Right cardiac atrium (tissue), 5 donors: ENCODE data around the gene DLG2. TPM values are rescaled to one million over a fixed set of nuclear protein-coding genes. Genes with fewer than 3 reads are reported as not detected.

Experiments used
- ATAC-seq, 2 donors: fragments of 200-7000 bp; cut with Tn5 transposase; one replicate each; pipeline versions ENCODE4 v1.8.0 to v1.9.1; 2020; ENCODE audit warnings: moderate library complexity in 2 of 2, mild to moderate bottlenecking in 1 of 2
- DNase-seq, 3 donors: peaks; one replicate each; pipeline ENCODE4 v3.0.0-alpha.2; 2020
- H3K27ac ChIP-seq: one replicate; pipeline ENCODE4 v1.5.1; 2013; ENCODE audit warnings: mild to moderate bottlenecking, low read length, control low read depth, moderate library complexity
- H3K27me3 ChIP-seq: one replicate; pipeline ENCODE4 v1.6.1; 2013; ENCODE audit not compliant: control insufficient read depth, insufficient read depth
- H3K4me1 ChIP-seq: one replicate; pipeline ENCODE4 v1.6.1; 2013; ENCODE audit warnings: low read length; ENCODE audit not compliant: control insufficient read depth, insufficient read depth
- H3K4me3 ChIP-seq: one replicate; pipeline ENCODE4 v1.5.1; 2013; ENCODE audit warnings: low read length, control low read depth
- H3K9me3 ChIP-seq: one replicate; pipeline ENCODE4 v1.6.1; 2013; ENCODE audit warnings: low read length; ENCODE audit not compliant: control insufficient read depth
- WGBS: extraction: QIAGEN DNeasy Blood & Tissue Kit; methylation state at CpG from one replicate; pipeline ENCODE4 v1.1.7; 2013; 5-methylcytosine and 5-hydroxymethylcytosine counted together
- intact Hi-C, 4 donors: fragments of 100-400 bp; cut with DNase I; formaldehyde crosslinking; loops; one replicate each; pipeline versions ENCODE4 v1.11.0 to v1.14.0; 2022 to 2023
- polyA plus RNA-seq: library from polyadenylated mRNA; stranded (reverse); fragments of 200-250 nt; gene quantifications from one replicate; pipeline ENCODE4 v1.2.3, GENCODE V29; 2013
- total RNA-seq, 4 donors: library from RNA; stranded (reverse); fragmentation: NEBNext Ultra II Directional; extraction: Animal tissue kit (Norgen Biotek cat#: 25700); gene quantifications; one replicate each; pipeline ENCODE4 v1.2.1, GENCODE V29; 2021
- donor health status: healthy with polysubstance abuse.
- donor health status: DM: no; HTN: yes; CAD: no.
- donor health status: DM: no; HTN: no; CAD: no.
- donor health status: DM: no; HTN: yes; CAD: no; lungs with severe emphysema.
- donor health status: DM: yes; HTN: yes; CAD: no.

Gene DLG2
- total and polyA plus RNA-seq, 5 donors = 2.3 to 10.5 (median 9.4) TPM

GRCh38 chr11:84106541-84106940 is 1520.6 kb downstream of the DLG2 start:
- DNase-seq (no peak), ATAC-seq (no peak)
- H3K4me1 ChIP-seq = no peaks in the 10 kb centered on the region
- H3K9me3 ChIP-seq = no peaks in the 10 kb centered on the region
- H3K27ac ChIP-seq = no peak overlapping the region
- no peaks in the 10 kb centered on the region for H3K27me3 ChIP-seq
- no peak overlapping the region for H3K4me3 ChIP-seq
- intact Hi-C loops = no loop called here

- no peak for DNase-seq
- 85% methylated on average over 3 of the region's 3 CpGs for WGBS
- Histone ChIP-seq H3K4me3 (no peak overlapping the region), H3K27me3 (no peaks in the 10 kb centered on the region), H3K4me1 (no peaks in the 10 kb centered on the region), H3K27ac (no peak overlapping the region), H3K9me3 (no peaks in the 10 kb centered on the region)
- no peak for ATAC-seq
- intact Hi-C loops = no loop called here
Observed at GRCh38 chr11:84105148-84105547, 1522.0 kb downstream of the DLG2 start.

- intact Hi-C loops = no loop called here
- Histone ChIP-seq H3K4me3 (no peak overlapping the region), H3K9me3 (no peaks in the 10 kb centered on the region), H3K4me1 (no peaks in the 10 kb centered on the region), H3K27me3 (no peaks in the 10 kb centered on the region), H3K27ac (no peak overlapping the region)
- no peak for DNase-seq
- WGBS = 60% methylated on average over 1 of the region's 1 CpG
- no peak for ATAC-seq
Observed at GRCh38 chr11:84103096-84103495, 1524.0 kb downstream of the DLG2 start.

GRCh38 chr11:84097186-84097585 is 1530.0 kb downstream of the DLG2 start:
- DNase-seq = no peak
- H3K4me1 ChIP-seq = no peaks in the 10 kb centered on the region
- WGBS = 27% methylated on average over 3 of the region's 3 CpGs
- no peak overlapping the region for H3K4me3 ChIP-seq
- H3K27ac ChIP-seq = no peak overlapping the region
- no peaks in the 10 kb centered on the region for H3K27me3 ChIP-seq
- no peak for ATAC-seq
- intact Hi-C loops = no loop called here
- H3K9me3 ChIP-seq = no peaks in the 10 kb centered on the region

- Histone ChIP-seq H3K9me3 (no peaks in the 10 kb centered on the region), H3K4me3 (no peak overlapping the region), H3K4me1 (no peaks in the 10 kb centered on the region), H3K27me3 (no peaks in the 10 kb centered on the region), H3K27ac (no peak overlapping the region)
- WGBS = 72% methylated on average over 7 of the region's 7 CpGs
- ATAC-seq = no peak
- intact Hi-C loops = no loop called here
- DNase-seq = no peak
Observed at GRCh38 chr11:84091212-84091986, 1535.7 kb downstream of the DLG2 start.

GRCh38 chr11:84089072-84090057 is 1537.8 kb downstream of the DLG2 start:
- intact Hi-C loops = no loop called here
- no peak for DNase-seq
- Histone ChIP-seq H3K4me1 (no peaks in the 10 kb centered on the region), H3K27me3 (no peaks in the 10 kb centered on the region), H3K9me3 (no peaks in the 10 kb centered on the region), H3K4me3 (no peak overlapping the region), H3K27ac (no peak overlapping the region)
- 22% methylated on average over 5 of the region's 5 CpGs for WGBS
- ATAC-seq = no peak

- no peaks in the 10 kb centered on the region for H3K9me3 ChIP-seq
- DNase-seq (no peak), ATAC-seq (no peak)
- H3K27ac ChIP-seq = no peak overlapping the region
- intact Hi-C loops = no loop called here
- WGBS = 81% methylated on average over 2 of the region's 2 CpGs
- H3K4me3 ChIP-seq = no peak overlapping the region
- H3K27me3 ChIP-seq = no peaks in the 10 kb centered on the region
- no peaks in the 10 kb centered on the region for H3K4me1 ChIP-seq
Observed at GRCh38 chr11:84071851-84072250, 1555.3 kb downstream of the DLG2 start.

- DNase-seq (no peak), ATAC-seq (no peak)
- Histone ChIP-seq H3K27me3 (no peaks in the 10 kb centered on the region), H3K27ac (no peak overlapping the region), H3K4me3 (no peak overlapping the region), H3K4me1 (no peaks in the 10 kb centered on the region), H3K9me3 (no peaks in the 10 kb centered on the region)
- intact Hi-C loops = no loop called here
- WGBS = 58% methylated on average over 1 of the region's 1 CpG
Observed at GRCh38 chr11:84069048-84069447, 1558.1 kb downstream of the DLG2 start.

GRCh38 chr11:84061726-84062125 is 1565.4 kb downstream of the DLG2 start:
- intact Hi-C loops = no loop called here
- ATAC-seq (no peak), DNase-seq (no peak)
- 86% methylated on average over 1 of the region's 1 CpG for WGBS
- Histone ChIP-seq H3K4me1 (no peaks in the 10 kb centered on the region), H3K4me3 (no peak overlapping the region), H3K9me3 (no peaks in the 10 kb centered on the region), H3K27ac (no peak overlapping the region), H3K27me3 (no peaks in the 10 kb centered on the region)

- no peaks in the 10 kb centered on the region for H3K27me3 ChIP-seq
- WGBS = 82% methylated on average over 6 of the region's 6 CpGs
- ATAC-seq = no peak
Observed at GRCh38 chr11:84056653-84057376, 1570.3 kb downstream of the DLG2 start.

GRCh38 chr11:84045146-84045545 is 1582.0 kb downstream of the DLG2 start:
- Histone ChIP-seq H3K27ac (no peak overlapping the region), H3K9me3 (no peaks in the 10 kb centered on the region), H3K4me3 (no peak overlapping the region), H3K4me1 (no peaks in the 10 kb centered on the region), H3K27me3 (no peaks in the 10 kb centered on the region)
- ATAC-seq (no peak), DNase-seq (no peak)
- intact Hi-C loops = no loop called here

More at GRCh38 chr11:84056653-84057376, 1570.3 kb downstream of the DLG2 start:
- Histone ChIP-seq H3K4me3 (no peak overlapping the region), H3K27ac (no peak overlapping the region), H3K9me3 (no peaks in the 10 kb centered on the region), H3K4me1 (no peaks in the 10 kb centered on the region)
- intact Hi-C loops = no loop called here
- no peak for DNase-seq
